OCI-LY7 (cell line): Measurements from ENCODE around the gene ACAN.
A peak's percentile ranks its signal among the peaks of the same experiment; 100 is the strongest.

Experiments
- CTCF ChIP-seq: fragments of 200-600 bp; sonication (generic); conservative IDR thresholded peaks from 2 replicates; pipeline ENCODE4 v1.5.1; 2014; ENCODE audit warnings: mild to moderate bottlenecking, antibody characterized with exemption, low read length, moderate library complexity, mixed read lengths
- EZH2phosphoT487 ChIP-seq: fragments of 200-600 bp; sonication (generic); IDR thresholded peaks from 2 replicates; pipeline ENCODE4 v1.6.1; 2018; ENCODE audit warnings: low read depth, borderline replicate concordance, mild to moderate bottlenecking, mixed run types, antibody characterized with exemption, low read length, moderate library complexity, mixed read lengths

- TF ChIP-seq CTCF: peak; percentile 77
- no peak for TF ChIP-seq EZH2phosphoT487
Measured at GRCh38 chr15:88834211-88834812, 31.1 kb downstream of the ACAN start.
